GM19240 (cell line): ENCODE measurements around the gene ST3GAL3.
A peak's percentile ranks its signal among the peaks of the same experiment; 100 is the strongest.
"Not testable (repeated sequence)": the region's sequence is repeated elsewhere in the genome, so short reads cannot be mapped to it uniquely, and the experiment has no call there.

Experiments used
- DNase-seq: peaks from one replicate; pipeline ENCODE4 v3.0.0; 2011; ENCODE audit warnings: low spot score; ENCODE audit not compliant: insufficient read length

ST3GAL3 gene

GRCh38 chr1:43819357-43819756 is 112.0 kb downstream of the ST3GAL3 start:
- no peak for DNase-seq

- DNase-seq, result no peak
These were observed 114.1 kb downstream of the ST3GAL3 start for GRCh38 chr1:43821471-43821870.

GRCh38 chr1:43822040-43822690 is 114.8 kb downstream of the ST3GAL3 start:
- DNase-seq, result no peak

GRCh38 chr1:43824795-43825194 is 117.5 kb downstream of the ST3GAL3 start:
- DNase-seq, result no peak

GRCh38 chr1:43828574-43828973 is 121.2 kb downstream of the ST3GAL3 start:
- no peak for DNase-seq

GRCh38 chr1:43830802-43831201 is 123.5 kb downstream of the ST3GAL3 start:
- no peak for DNase-seq

GRCh38 chr1:43831851-43832250 is 124.5 kb downstream of the ST3GAL3 start:
- no peak for DNase-seq

GRCh38 chr1:43832255-43832654 is 124.9 kb downstream of the ST3GAL3 start:
- DNase-seq, result peak; percentile 38

GRCh38 chr1:43832998-43833397 is 125.7 kb downstream of the ST3GAL3 start:
- DNase-seq, result no peak

- not testable (repeated sequence) for DNase-seq
These were observed 126.6 kb downstream of the ST3GAL3 start for GRCh38 chr1:43833902-43834279.

GRCh38 chr1:43834280-43835081 is 127.1 kb downstream of the ST3GAL3 start:
- DNase-seq, result no peak

GRCh38 chr1:43835082-43836021 is 128.0 kb downstream of the ST3GAL3 start:
- DNase-seq, result no peak

- no peak for DNase-seq
These were observed 129.1 kb downstream of the ST3GAL3 start for GRCh38 chr1:43836267-43836951.

- no peak for DNase-seq
These were observed 131.7 kb downstream of the ST3GAL3 start for GRCh38 chr1:43839056-43839455.

GRCh38 chr1:43841321-43842174 is 134.2 kb downstream of the ST3GAL3 start:
- DNase-seq, result no peak

GRCh38 chr1:43842175-43842498 is 134.8 kb downstream of the ST3GAL3 start:
- DNase-seq, result no peak

- no peak for DNase-seq
These were observed 136.3 kb downstream of the ST3GAL3 start for GRCh38 chr1:43843684-43844083.

GRCh38 chr1:43844114-43844513 is 136.8 kb downstream of the ST3GAL3 start:
- no peak for DNase-seq

GRCh38 chr1:43847290-43847689 is 140.0 kb downstream of the ST3GAL3 start:
- no peak for DNase-seq

GRCh38 chr1:43847882-43848281 is 140.5 kb downstream of the ST3GAL3 start:
- no peak for DNase-seq
